ENCODE data around the gene KLHL1.
"Not testable (repeated sequence)": the region's sequence is repeated elsewhere in the genome, so short reads cannot be mapped to it uniquely, and the experiment has no call there.

Gene KLHL1

DNA sequence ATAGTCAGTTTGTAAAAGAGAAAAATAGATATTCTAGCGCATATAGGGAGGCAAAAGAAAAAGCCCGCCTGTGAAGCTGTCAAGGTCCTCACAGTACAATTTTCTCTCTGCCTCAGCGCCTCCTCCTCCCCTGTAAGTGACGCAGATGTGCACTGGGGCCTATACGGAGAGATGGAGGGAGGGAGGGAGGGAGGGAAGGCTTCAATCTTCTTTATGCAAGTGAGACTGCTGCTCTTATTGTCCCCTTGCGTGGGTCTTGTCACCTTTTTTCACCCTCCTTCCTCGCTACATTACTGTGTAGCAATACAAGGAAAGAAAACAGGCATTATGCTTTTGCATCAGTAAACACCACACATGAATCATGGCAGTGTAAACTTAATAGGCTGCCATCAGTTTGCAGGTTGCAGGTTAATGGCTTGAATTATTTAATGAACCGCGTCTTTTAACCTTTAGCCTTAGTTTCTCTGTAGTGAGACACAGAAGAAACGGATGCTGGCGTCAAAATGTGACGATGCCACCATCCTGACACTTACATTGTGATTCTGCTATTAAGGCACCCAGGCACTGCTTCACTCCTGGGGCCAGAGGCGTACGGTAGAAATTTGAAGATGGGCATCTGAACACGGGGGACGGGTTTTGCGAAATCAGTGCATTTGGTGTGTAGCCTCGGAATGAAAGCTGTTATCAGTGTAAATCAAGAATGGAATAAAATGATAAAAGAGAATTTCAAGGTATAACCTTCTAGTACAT, at the start of gene KLHL1:
Gene KLHL1, minus strand, starts transcription at position 97 of the 750 bp plus-strand sequence. CDS start 753 bp downstream, outside the sequence.
- Histone ChIP-seq H3K36me3 (ENCODE audit: control insufficient read depth, insufficient read depth, low read length) (no peaks in the 10 kb centered on the region), H3K4me3 (replicated peaks; ENCODE audit: low read depth, low read length) (no peak within 1 kb of the TSS), H3K27me3 (replicated peaks; ENCODE audit: control insufficient read depth, insufficient read depth, low read length) (no peaks in the 10 kb centered on the region)
- no peak for DNase-seq (ENCODE audit: extremely low read depth, insufficient read length)
- TF ChIP-seq, protein P1, sequence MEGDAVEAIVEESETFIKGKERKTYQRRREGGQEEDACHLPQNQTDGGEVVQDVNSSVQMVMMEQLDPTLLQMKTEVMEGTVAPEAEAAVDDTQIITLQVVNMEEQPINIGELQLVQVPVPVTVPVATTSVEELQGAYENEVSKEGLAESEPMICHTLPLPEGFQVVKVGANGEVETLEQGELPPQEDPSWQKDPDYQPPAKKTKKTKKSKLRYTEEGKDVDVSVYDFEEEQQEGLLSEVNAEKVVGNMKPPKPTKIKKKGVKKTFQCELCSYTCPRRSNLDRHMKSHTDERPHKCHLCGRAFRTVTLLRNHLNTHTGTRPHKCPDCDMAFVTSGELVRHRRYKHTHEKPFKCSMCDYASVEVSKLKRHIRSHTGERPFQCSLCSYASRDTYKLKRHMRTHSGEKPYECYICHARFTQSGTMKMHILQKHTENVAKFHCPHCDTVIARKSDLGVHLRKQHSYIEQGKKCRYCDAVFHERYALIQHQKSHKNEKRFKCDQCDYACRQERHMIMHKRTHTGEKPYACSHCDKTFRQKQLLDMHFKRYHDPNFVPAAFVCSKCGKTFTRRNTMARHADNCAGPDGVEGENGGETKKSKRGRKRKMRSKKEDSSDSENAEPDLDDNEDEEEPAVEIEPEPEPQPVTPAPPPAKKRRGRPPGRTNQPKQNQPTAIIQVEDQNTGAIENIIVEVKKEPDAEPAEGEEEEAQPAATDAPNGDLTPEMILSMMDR (IDR thresholded peaks at IDR 0.05; ENCODE audit: insufficient read depth, low read length, poor library complexity, severe bottlenecking) = no peak

GRCh38 chr13:70142658-70143057, 34.4 kb upstream of the KLHL1 start:
- not testable (repeated sequence) for DNase-seq (ENCODE audit: extremely low read depth, insufficient read length); H3K4me3 ChIP-seq (replicated peaks; ENCODE audit: low read depth, low read length); H3K27me3 ChIP-seq (replicated peaks; ENCODE audit: control insufficient read depth, insufficient read depth, low read length); H3K36me3 ChIP-seq (ENCODE audit: control insufficient read depth, insufficient read depth, low read length)

DNA sequence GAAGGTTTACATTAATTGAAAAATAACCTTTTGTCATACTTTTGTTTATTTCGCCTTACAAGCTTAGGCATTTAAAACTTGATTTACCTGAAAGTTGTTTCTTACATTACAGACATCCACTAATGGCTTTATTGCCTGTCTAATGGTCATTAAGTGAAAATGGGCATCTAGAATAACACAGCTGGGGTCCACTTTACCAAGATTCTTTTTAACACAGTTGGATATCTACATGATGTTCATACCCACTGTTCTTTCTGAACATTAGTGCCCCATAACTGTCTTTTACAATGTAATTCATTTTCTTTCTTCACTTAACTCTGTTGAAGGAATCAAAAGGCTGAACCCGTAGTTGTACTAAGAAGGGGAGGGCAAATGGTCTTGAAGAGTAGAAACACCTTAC, 19.8 kb upstream of the KLHL1 start:
- Histone ChIP-seq H3K4me3 (replicated peaks; ENCODE audit: low read depth, low read length) (no peak overlapping the region), H3K36me3 (ENCODE audit: control insufficient read depth, insufficient read depth, low read length) (no peaks in the 10 kb centered on the region), H3K27me3 (replicated peaks; ENCODE audit: control insufficient read depth, insufficient read depth, low read length) (no peaks in the 10 kb centered on the region)
- no peak for DNase-seq (ENCODE audit: extremely low read depth, insufficient read length)
- TF ChIP-seq, protein P1 (IDR thresholded peaks at IDR 0.05; ENCODE audit: insufficient read depth, low read length, poor library complexity, severe bottlenecking) = no peak

DNA sequence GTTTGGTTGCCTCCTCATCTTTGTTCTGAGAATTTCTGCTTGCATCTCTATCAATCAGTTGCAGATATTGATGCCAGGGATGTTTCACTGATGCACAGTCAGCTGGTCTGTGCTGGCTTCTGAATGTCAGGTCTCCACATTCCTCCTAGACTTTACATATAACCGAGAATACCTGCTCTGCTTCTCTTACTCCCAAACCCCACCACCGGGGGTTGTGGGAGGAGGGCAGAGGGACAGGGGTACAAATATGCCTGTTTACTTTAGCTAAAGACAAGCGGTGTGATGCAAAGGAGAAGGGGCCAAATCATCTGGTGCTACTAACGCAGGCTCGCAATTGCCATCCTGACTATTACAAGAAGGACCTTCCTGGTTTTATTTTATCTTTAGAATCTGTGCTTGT, 17.4 kb upstream of the KLHL1 start:
- H3K27me3 ChIP-seq (replicated peaks; ENCODE audit: control insufficient read depth, insufficient read depth, low read length) = no peaks in the 10 kb centered on the region
- TF ChIP-seq, protein P1 (IDR thresholded peaks at IDR 0.05; ENCODE audit: insufficient read depth, low read length, poor library complexity, severe bottlenecking) = no peak
- H3K36me3 ChIP-seq (ENCODE audit: control insufficient read depth, insufficient read depth, low read length) = no peaks in the 10 kb centered on the region
- no peak for DNase-seq (ENCODE audit: extremely low read depth, insufficient read length)
- H3K4me3 ChIP-seq (replicated peaks; ENCODE audit: low read depth, low read length) = no peak overlapping the region

DNA sequence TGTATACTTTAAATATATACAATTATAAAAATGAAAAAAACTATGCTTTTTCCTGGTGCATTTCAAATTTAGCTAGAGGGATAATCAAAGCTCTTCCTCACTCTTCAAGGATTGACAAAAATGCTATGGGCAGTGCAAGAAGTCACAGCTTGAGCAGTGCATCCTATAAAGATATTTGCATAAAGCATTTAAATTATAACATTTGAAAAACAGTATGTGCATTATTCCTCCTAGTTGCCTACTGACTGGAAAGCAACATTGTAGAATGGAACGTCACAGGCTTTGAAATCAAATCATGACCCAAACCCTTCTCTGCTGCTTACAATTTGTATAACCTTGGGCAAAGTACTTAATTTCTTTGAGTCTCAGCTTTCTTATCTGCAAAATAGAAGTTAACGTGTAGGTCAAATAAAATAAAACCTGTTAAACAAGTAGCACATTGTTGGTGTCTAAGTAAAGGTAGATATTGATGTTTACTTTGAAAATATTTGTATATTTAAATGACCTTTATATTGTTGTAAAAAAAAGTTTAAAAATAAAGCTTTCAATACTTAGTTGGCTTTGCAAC, 9.2 kb upstream of the KLHL1 start:
- TF ChIP-seq, protein P1 (IDR thresholded peaks at IDR 0.05; ENCODE audit: insufficient read depth, low read length, poor library complexity, severe bottlenecking) = no peak
- DNase-seq (ENCODE audit: extremely low read depth, insufficient read length) = no peak
- no peaks in the 10 kb centered on the region for H3K36me3 ChIP-seq (ENCODE audit: control insufficient read depth, insufficient read depth, low read length)

GRCh38 chr13:70107498-70108281, 562 bp downstream of the KLHL1 start, which contains the start of gene ATXN8OS:
Gene ATXN8OS, plus strand, starts transcription at chr13:70107826.
- Histone ChIP-seq H3K36me3 (ENCODE audit: control insufficient read depth, insufficient read depth, low read length) (no peaks in the 10 kb centered on the region), H3K27me3 (replicated peaks; ENCODE audit: control insufficient read depth, insufficient read depth, low read length) (no peaks in the 10 kb centered on the region), H3K4me3 (replicated peaks; ENCODE audit: low read depth, low read length) (no peak within 1 kb of the TSS)
- TF ChIP-seq, protein P1 (IDR thresholded peaks at IDR 0.05; ENCODE audit: insufficient read depth, low read length, poor library complexity, severe bottlenecking) = no peak
- no peak for DNase-seq (ENCODE audit: extremely low read depth, insufficient read length)

More for the DNA sequence above, 9.2 kb upstream of the KLHL1 start:
- no peaks in the 10 kb centered on the region for H3K27me3 ChIP-seq (replicated peaks; ENCODE audit: control insufficient read depth, insufficient read depth, low read length)
- no peak overlapping the region for H3K4me3 ChIP-seq (replicated peaks; ENCODE audit: low read depth, low read length)

Measured in GM06990 (cell line).